ENCODE measurements around the gene YWHAB. TPM values are rescaled to one million over a fixed set of nuclear protein-coding genes. Genes with fewer than 3 reads are reported as not detected.

YWHAB gene
- total and polyA plus RNA-seq, 10 of the 15 experiments (the other 5 are each of a cell fraction or from before 2014, with no cell fraction given): 63.5 to 323 (median 144) TPM

DNA sequence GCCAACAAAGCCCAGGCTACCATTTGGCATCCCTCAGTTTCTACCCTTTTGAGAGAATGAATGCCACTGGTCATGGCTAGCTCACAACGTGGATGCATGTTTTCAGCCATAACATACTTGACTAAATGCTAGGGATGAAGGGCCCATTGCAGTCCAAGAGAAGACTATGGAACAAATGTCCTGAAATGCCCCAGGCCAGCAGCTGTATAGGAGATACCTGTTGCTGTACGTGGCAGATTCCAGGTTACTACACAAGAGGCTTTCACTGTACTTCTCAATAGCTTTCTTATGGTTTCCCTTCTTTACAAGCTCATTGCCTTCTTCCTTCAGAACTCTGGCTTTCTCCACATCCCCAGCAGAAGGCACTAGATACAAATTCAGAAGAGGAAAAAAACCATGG, 63.0 kb downstream of the YWHAB start:
- in situ Hi-C loops (cut with MboI) (no loop called here), intact Hi-C loops (cut with micrococcal nuclease; ENCODE audit: unreplicated experiment) (no loop called here)
- SMC1A ChIA-PET (ENCODE audit: uncharacterized antibody, unreplicated experiment): interaction anchor here (1.2 to 2.4 kb wide), 4 partner anchors 10 to 63 kb away, joined by 4 to 12 read pairs (median 6); partner anchors contain the start of gene TOMM34
- FAIRE-seq (no peak), DNase-seq (ENCODE audit: low read depth, low spot score) (no peak), ATAC-seq (no peak)
- Histone ChIP-seq H3K9ac (ENCODE audit: control insufficient read depth, insufficient read depth, low read length) (no peak overlapping the region), H3K4me1 (ENCODE audit: control insufficient read depth, insufficient read depth, low read length) (no peaks in the 10 kb centered on the region), H2AFZ (ENCODE audit: control insufficient read depth, low read depth, low read length) (no peak overlapping the region), H3K27me3 (replicated peaks in 1 of 2; ENCODE audit: control insufficient read depth in 2 of 2, insufficient read depth in 2 of 2, low read length in 1 of 2) (no peaks in the 10 kb centered on the region), H3K27ac (ENCODE audit: control insufficient read depth, insufficient read depth) (no peak overlapping the region), H3K9me3 (replicated peaks; ENCODE audit: control insufficient read depth, insufficient read depth, low read length) (no peaks in the 10 kb centered on the region), H4K20me1 (ENCODE audit: control insufficient read depth, insufficient read depth) (no peaks in the 10 kb centered on the region; the same call in 1 of the 2 replicates), H3K79me2 (ENCODE audit: control insufficient read depth, insufficient read depth, low read length) (no peaks in the 10 kb centered on the region), H3K4me3 (no peak overlapping the region), H3K36me3 (ENCODE audit: control insufficient read depth in 2 of 2, insufficient read depth in 2 of 2, low read length in 1 of 2) (peaks cover 15 to 60% of the 10 kb centered on the region in 2 experiments), H3K4me2 (ENCODE audit: control insufficient read depth, insufficient read depth) (no peak overlapping the region)
- CTCF ChIA-PET: interaction anchor here (0.8 to 2.0 kb wide), 6 partner anchors 9 to 147 kb away, joined by 3 to 10 read pairs (median 4); no protein-coding TSS in a partner anchor
- no peak for TF ChIP-seq MYB (IDR thresholded peaks at IDR 0.05; ENCODE audit: borderline replicate concordance, low read depth, low read length)
- TF ChIP-seq BHLHE40 (IDR thresholded peaks at IDR 0.05; ENCODE audit: borderline replicate concordance in 1 of 2, low read depth in 2 of 2, low read length in 1 of 2): no peak
- no peak for TF ChIP-seq CHD4 (IDR thresholded peaks at IDR 0.05)
- BruUV-seq (replicated peaks): no TSS peak
- RAD21 ChIA-PET (ENCODE audit: unreplicated experiment): no interaction called here
- 100% methylated on average over 2 of the region's 2 CpGs for WGBS (ENCODE audit: insufficient coverage, insufficient replicate concordance, low lambda C conversion rate, missing lambda C conversion rate)
- POLR2A ChIA-PET: no interaction called here

DNA sequence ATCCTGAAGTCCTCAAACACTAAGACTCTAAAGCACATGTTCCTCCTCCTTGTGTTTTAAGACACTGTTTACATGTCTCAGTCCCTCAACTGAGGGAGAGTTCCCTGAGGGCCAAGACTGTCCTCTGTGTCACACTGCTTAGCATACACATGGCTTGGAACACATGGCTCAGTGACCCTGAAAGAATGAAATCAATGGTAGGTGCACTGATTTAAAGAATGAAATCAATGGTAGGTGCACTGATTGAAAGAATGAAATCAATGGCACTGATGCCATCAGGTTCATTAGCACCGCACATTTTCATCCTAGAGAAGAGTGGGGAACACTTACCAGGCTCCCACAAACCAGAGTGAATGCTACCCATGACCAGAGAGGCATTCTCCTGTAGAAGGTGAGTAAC, 64.9 kb downstream of the YWHAB start:
- Histone ChIP-seq H3K9ac (ENCODE audit: control insufficient read depth, insufficient read depth, low read length) (no peak overlapping the region), H3K4me1 (ENCODE audit: control insufficient read depth, insufficient read depth, low read length) (peaks cover 2% of the 10 kb centered on the region), H3K79me2 (ENCODE audit: control insufficient read depth, insufficient read depth, low read length) (peaks cover 4% of the 10 kb centered on the region), H2AFZ (ENCODE audit: control insufficient read depth, low read depth, low read length) (no peak overlapping the region), H4K20me1 (ENCODE audit: control insufficient read depth, insufficient read depth) (no peaks in the 10 kb centered on the region; the same call in 1 of the 2 replicates), H3K36me3 (ENCODE audit: control insufficient read depth in 2 of 2, insufficient read depth in 2 of 2, low read length in 1 of 2) (peaks cover 19 to 73% of the 10 kb centered on the region in 2 experiments), H3K9me3 (replicated peaks; ENCODE audit: control insufficient read depth, insufficient read depth, low read length) (no peaks in the 10 kb centered on the region), H3K27ac (ENCODE audit: control insufficient read depth, insufficient read depth) (no peak overlapping the region), H3K27me3 (replicated peaks in 1 of 2; ENCODE audit: control insufficient read depth in 2 of 2, insufficient read depth in 2 of 2, low read length in 1 of 2) (no peaks in the 10 kb centered on the region), H3K4me2 (ENCODE audit: control insufficient read depth, insufficient read depth) (no peak overlapping the region), H3K4me3 (no peak overlapping the region)
- ChIA-PET SMC1A (ENCODE audit: uncharacterized antibody, unreplicated experiment) (interaction anchor here (1.3 to 2.1 kb wide), 2 partner anchors 9 to 14 kb away, joined by 5 to 9 read pairs; partner anchors contain the start of gene TOMM34), POLR2A (no interaction called here), RAD21 (ENCODE audit: unreplicated experiment) (interaction anchor here (1.3 kb wide), 1 partner anchor 10 kb away, joined by 4 read pairs; the partner anchor contains the start of gene TOMM34), CTCF (interaction anchor here (0.8 to 1.2 kb wide), 2 partner anchors 9 to 12 kb away, joined by 3 read pairs; no protein-coding TSS in a partner anchor)
- TF ChIP-seq MYC (IDR thresholded peaks at IDR 0.05; ENCODE audit: insufficient read depth, insufficient read length, insufficient replicate concordance, low read length, severe bottlenecking) (no peak), ZSCAN29 (IDR thresholded peaks at IDR 0.05) (no peak), NFXL1 (IDR thresholded peaks at IDR 0.05; ENCODE audit: borderline replicate concordance) (no peak), ZNF384 (IDR thresholded peaks at IDR 0.05; ENCODE audit: borderline replicate concordance, low read depth, low read length) (no peak), NFYA (IDR thresholded peaks at IDR 0.05; ENCODE audit: borderline replicate concordance, low read depth, low read length) (no peak), CHD1 (IDR thresholded peaks at IDR 0.05; ENCODE audit: low read depth, low read length) (no peak), JUND (IDR thresholded peaks at IDR 0.05; ENCODE audit: low read depth, low read length) (no peak), SMARCA5 (IDR thresholded peaks at IDR 0.05) (no peak), RB1 (IDR thresholded peaks at IDR 0.05; ENCODE audit: borderline replicate concordance) (no peak), HDGF (IDR thresholded peaks at IDR 0.05) (no peak)
- in situ Hi-C loops (cut with MboI): no loop called here
- intact Hi-C loops (cut with micrococcal nuclease; ENCODE audit: unreplicated experiment): no loop called here
- no peak for ATAC-seq
- no TSS peak for BruUV-seq (replicated peaks)
- WGBS (ENCODE audit: insufficient coverage, insufficient replicate concordance, low lambda C conversion rate, missing lambda C conversion rate): 82% methylated on average over 1 of the region's 1 CpG
- DNase-seq (ENCODE audit: low read depth, low spot score): no peak
- no peak for FAIRE-seq
